Measurements from ENCODE around the gene NRP1. TPM values are rescaled to one million over a fixed set of nuclear protein-coding genes. Genes with fewer than 3 reads are reported as not detected.

NRP1 gene
- total and polyA plus RNA-seq, 2 donors (not counting 3 experiments of a cell fraction or from before 2014, with no cell fraction given) = 122 to 306 TPM

DNA sequence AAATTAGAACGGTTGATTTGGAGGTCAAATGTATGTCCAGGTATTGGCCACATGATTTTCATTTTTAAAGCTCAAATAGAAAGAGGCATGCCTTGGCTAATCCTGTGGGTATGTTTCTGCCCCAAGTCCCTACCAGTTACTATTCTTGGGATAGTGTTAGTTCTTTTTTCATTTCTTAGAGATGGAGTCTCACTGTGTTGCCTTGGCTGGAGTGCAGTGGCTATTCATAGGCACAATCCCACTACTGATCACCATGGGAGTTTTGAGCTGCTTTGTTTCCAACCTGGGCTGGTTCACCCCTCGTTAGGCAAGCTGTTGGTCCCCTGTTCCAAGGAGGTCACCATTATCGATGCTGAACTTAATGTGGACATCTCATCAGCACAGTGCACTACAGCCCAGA is 46.3 kb downstream of the NRP1 start:
- no peak for DNase-seq (ENCODE audit: low read depth, low spot score)
- CTCF ChIA-PET = interaction anchor here (1.1 to 2.0 kb wide), 7 partner anchors 10 to 1350 kb away, joined by 3 to 7 read pairs (median 4); no protein-coding TSS in a partner anchor
- Histone ChIP-seq H3K9me3 (replicated peaks; ENCODE audit: control insufficient read depth, insufficient read depth, low read length) (no peaks in the 10 kb centered on the region), H3K4me2 (ENCODE audit: insufficient read depth, low read length) (no peak overlapping the region), H3K27me3 (ENCODE audit: control insufficient read depth in 2 of 2, insufficient read depth in 2 of 2, low read length in 2 of 2) (no peaks in the 10 kb centered on the region), H3K9ac (replicated peaks; ENCODE audit: extremely low read depth, insufficient read depth, low read length) (no peak overlapping the region), H3K9me1 (replicated peaks; ENCODE audit: control insufficient read depth, extremely low read depth, insufficient read depth, low read length) (no peaks in the 10 kb centered on the region), H3K4me3 (replicated peaks in 1 of 3; ENCODE audit: insufficient read depth in 1 of 3, low read depth in 1 of 3, low read length in 3 of 3) (no peak overlapping the region), H3K79me2 (ENCODE audit: control insufficient read depth, insufficient read depth, low read length) (peaks cover 98% of the 10 kb centered on the region), H2AFZ (ENCODE audit: low read depth, low read length) (no peak overlapping the region), H3K36me3 (ENCODE audit: control insufficient read depth in 2 of 2, extremely low read depth in 1 of 2, insufficient read depth in 2 of 2, low read length in 2 of 2) (peaks cover 3% of the 10 kb centered on the region in 2 experiments), H4K20me1 (replicated peaks; ENCODE audit: control insufficient read depth, extremely low read depth, insufficient read depth, low read length) (no peaks in the 10 kb centered on the region), H3K4me1 (ENCODE audit: control insufficient read depth, extremely low read depth, insufficient read depth, low read length) (peaks cover 42% of the 10 kb centered on the region), H3K27ac (ENCODE audit: insufficient read depth, low read depth, low read length) (no peak overlapping the region)
- no TSS peak for BruUV-seq (replicated peaks)
- TF ChIP-seq POLR2AphosphoS5 (IDR thresholded peaks at IDR 0.05; ENCODE audit: insufficient read depth, low read depth, low read length) (no peak), EZH2 (IDR thresholded peaks at IDR 0.05; ENCODE audit: borderline replicate concordance, low read depth, low read length, severe bottlenecking) (no peak), GATA2 (IDR thresholded peaks at IDR 0.05; ENCODE audit: insufficient read depth, insufficient read length, low read depth, low read length) (no peak), MAX (IDR thresholded peaks at IDR 0.05; ENCODE audit: insufficient read depth, insufficient read length) (no peak), JUN (IDR thresholded peaks at IDR 0.05; ENCODE audit: borderline replicate concordance, insufficient read depth, insufficient read length, low read depth) (no peak), FOS (IDR thresholded peaks at IDR 0.05; ENCODE audit: borderline replicate concordance, insufficient read depth, low read length) (no peak), POLR2A (IDR thresholded peaks at IDR 0.05; ENCODE audit: low read depth, low read length) (no peak), MYC (IDR thresholded peaks at IDR 0.05; ENCODE audit: low read depth, low read length) (no peak)
- TF ChIP-seq, protein P1, sequence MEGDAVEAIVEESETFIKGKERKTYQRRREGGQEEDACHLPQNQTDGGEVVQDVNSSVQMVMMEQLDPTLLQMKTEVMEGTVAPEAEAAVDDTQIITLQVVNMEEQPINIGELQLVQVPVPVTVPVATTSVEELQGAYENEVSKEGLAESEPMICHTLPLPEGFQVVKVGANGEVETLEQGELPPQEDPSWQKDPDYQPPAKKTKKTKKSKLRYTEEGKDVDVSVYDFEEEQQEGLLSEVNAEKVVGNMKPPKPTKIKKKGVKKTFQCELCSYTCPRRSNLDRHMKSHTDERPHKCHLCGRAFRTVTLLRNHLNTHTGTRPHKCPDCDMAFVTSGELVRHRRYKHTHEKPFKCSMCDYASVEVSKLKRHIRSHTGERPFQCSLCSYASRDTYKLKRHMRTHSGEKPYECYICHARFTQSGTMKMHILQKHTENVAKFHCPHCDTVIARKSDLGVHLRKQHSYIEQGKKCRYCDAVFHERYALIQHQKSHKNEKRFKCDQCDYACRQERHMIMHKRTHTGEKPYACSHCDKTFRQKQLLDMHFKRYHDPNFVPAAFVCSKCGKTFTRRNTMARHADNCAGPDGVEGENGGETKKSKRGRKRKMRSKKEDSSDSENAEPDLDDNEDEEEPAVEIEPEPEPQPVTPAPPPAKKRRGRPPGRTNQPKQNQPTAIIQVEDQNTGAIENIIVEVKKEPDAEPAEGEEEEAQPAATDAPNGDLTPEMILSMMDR (IDR thresholded peaks at IDR 0.05; ENCODE audit: extremely low read depth in 1 of 2, insufficient read depth in 1 of 2, low read depth in 1 of 2, low read length in 2 of 2) = no peak
- no peak for FAIRE-seq
- POLR2A ChIA-PET = no interaction called here
- intact Hi-C loops (cut with micrococcal nuclease) (no loop called here), dilution Hi-C loops (cut with MboI; ENCODE audit: extremely low pct_ligation_motif_present, low sequenced_read_pairs) (no loop called here)

All from endothelial cell of umbilical vein (primary cell).